OCI-LY7 (cell line): ENCODE measurements around the gene EPS15. TPM values are rescaled to one million over a fixed set of nuclear protein-coding genes. Genes with fewer than 3 reads are reported as not detected.

Source experiments
- BruUV-seq: library from RNA; stranded (reverse); fragments of 400-500 nt; replicated peaks from 2 replicates; lab custom pipeline; 2021; lab: Mats Ljungman, UMichigan
- CTCF ChIA-PET: fragments of 300-600 bp; sonication (Branson Sonifier 250); formaldehyde crosslinking; loops from one replicate; lab custom pipeline; 2022; ENCODE audit warnings: antibody characterized with exemption; ENCODE audit not compliant: unreplicated experiment; lab: Charles Lee
- POLR2A ChIA-PET: fragments of 300-600 bp; sonication (Branson Sonifier 250); formaldehyde crosslinking; loops from one replicate; lab custom pipeline; 2022; ENCODE audit warnings: antibody characterized with exemption; lab: Charles Lee
- DNase-seq: peaks from one replicate; pipeline ENCODE4 v3.0.0-alpha.2; 2015; ENCODE audit warnings: low spot score
- H2AFZ ChIP-seq: fragments of 200-600 bp; sonication (generic), shearing (Covaris generic); 2 replicates; pipeline ENCODE4 v1.6.1; 2014; ENCODE audit warnings: mild to moderate bottlenecking, antibody characterized with exemption, low read length, moderate library complexity
- H3K27ac ChIP-seq: fragments of 200-600 bp; sonication (generic); 2 replicates; pipeline ENCODE4 v1.5.1; 2014; ENCODE audit warnings: mixed run types, low read depth, mild to moderate bottlenecking, moderate library complexity, low read length, inconsistent platforms; ENCODE audit not compliant: poor library complexity, severe bottlenecking
- H3K36me3 ChIP-seq: fragments of 200-600 bp; sonication (generic); 2 replicates; pipeline ENCODE4 v1.6.1; 2014; ENCODE audit warnings: mild to moderate bottlenecking, antibody characterized with exemption, low read length, moderate library complexity, mixed read lengths; ENCODE audit not compliant: insufficient read depth
- H3K4me1 ChIP-seq: fragments of 200-600 bp; sonication (generic); 2 replicates; pipeline ENCODE4 v1.5.1; 2014; ENCODE audit warnings: mild to moderate bottlenecking, low read length; ENCODE audit not compliant: insufficient read depth, poor library complexity, severe bottlenecking
- H3K4me2 ChIP-seq: fragments of 200-600 bp; sonication (generic); 2 replicates; pipeline ENCODE4 v1.6.1; 2014; ENCODE audit warnings: mild to moderate bottlenecking, low read length
- H3K4me3 ChIP-seq: fragments of 200-600 bp; sonication (generic); 2 replicates; pipeline ENCODE4 v1.5.1; 2014; ENCODE audit warnings: mild to moderate bottlenecking, low read depth, low read length; ENCODE audit not compliant: poor library complexity, severe bottlenecking
- H3K79me2 ChIP-seq: fragments of 200-600 bp; sonication (generic); 2 replicates; pipeline ENCODE4 v1.6.1; 2016; ENCODE audit warnings: low read depth, mild to moderate bottlenecking, low read length, moderate library complexity, mixed read lengths; ENCODE audit not compliant: insufficient read depth
- H3K9me2 ChIP-seq: fragments of 200-600 bp; sonication (generic); 2 replicates; pipeline ENCODE4 v1.6.1; 2016; ENCODE audit warnings: mild to moderate bottlenecking, low read length, mixed read lengths; ENCODE audit not compliant: insufficient read depth
- H3K9me3 ChIP-seq: fragments of 200-600 bp; sonication (generic); 2 replicates; pipeline ENCODE4 v1.6.1; 2014; ENCODE audit warnings: mild to moderate bottlenecking, mixed run types, low read length, mixed read lengths
- H4K20me1 ChIP-seq: fragments of 200-600 bp; sonication (generic); 2 replicates; pipeline ENCODE4 v1.6.1; 2014; ENCODE audit warnings: mild to moderate bottlenecking, antibody characterized with exemption, low read length, moderate library complexity, mixed read lengths; ENCODE audit not compliant: insufficient read depth
- CTCF ChIP-seq: fragments of 200-600 bp; sonication (generic); conservative IDR thresholded peaks from 2 replicates; pipeline ENCODE4 v1.5.1; 2014; ENCODE audit warnings: mild to moderate bottlenecking, antibody characterized with exemption, low read length, moderate library complexity, mixed read lengths
- EZH2phosphoT487 ChIP-seq: fragments of 200-600 bp; sonication (generic); IDR thresholded peaks from 2 replicates; pipeline ENCODE4 v1.6.1; 2018; ENCODE audit warnings: low read depth, borderline replicate concordance, mild to moderate bottlenecking, mixed run types, antibody characterized with exemption, low read length, moderate library complexity, mixed read lengths
- intact Hi-C: fragments of 100-400 bp; cut with micrococcal nuclease; formaldehyde crosslinking; loops from one replicate; pipeline ENCODE4 v1.10.0; 2022; ENCODE audit not compliant: unreplicated experiment
- total RNA-seq, 2 experiments: library from RNA; depleted of rRNA in 1 of 2; stranded (reverse); fragments of >200 nt in 1 of 2; shearing (Covaris generic) in 1 of 2; gene quantifications; 2 replicates each; pipeline ENCODE4 v1.2.3, GENCODE V29; 2014 to 2022

EPS15 gene
- total RNA-seq, 2 experiments from 2014 or later, result 23.8 to 73.2 TPM

DNA sequence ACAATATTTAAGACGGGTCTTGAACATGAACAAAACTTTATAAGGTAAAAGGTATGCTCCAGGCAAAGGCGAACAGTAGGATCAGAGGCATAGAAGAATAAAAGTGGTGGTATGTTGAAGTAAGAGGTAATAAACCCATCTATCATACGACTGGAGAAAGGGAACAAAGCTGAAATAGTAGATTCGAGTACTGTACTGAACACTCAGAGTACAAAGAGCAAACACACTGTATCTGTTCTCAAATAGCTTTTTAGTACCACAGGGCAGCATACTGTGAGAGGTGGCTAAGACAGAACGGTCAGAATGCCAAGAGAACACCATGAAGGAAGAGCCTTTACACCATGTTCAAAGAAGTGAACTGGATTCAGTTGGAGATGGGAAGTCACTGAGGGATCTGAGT lies 83.2 kb downstream of the EPS15 start:
- Histone ChIP-seq H3K9me2 (no peaks in the 10 kb centered on the region), H3K4me3 (no peak overlapping the region), H4K20me1 (no peaks in the 10 kb centered on the region), H3K4me1 (peaks cover 13% of the 10 kb centered on the region), H3K4me2 (no peak overlapping the region), H3K27ac (no peak overlapping the region), H3K9me3 (no peaks in the 10 kb centered on the region), H2AFZ (no peak overlapping the region), H3K36me3 (peaks cover 77% of the 10 kb centered on the region), H3K79me2 (no peaks in the 10 kb centered on the region)
- TF ChIP-seq EZH2phosphoT487 (no peak), CTCF (no peak)
- intact Hi-C loops, result loop anchor here (5.0 to 10.0 kb wide), 2 partner anchors 36 to 201 kb away; partner anchors contain the start of gene RNF11
- ChIA-PET POLR2A (interaction anchor here (0.5 to 1.2 kb wide), 3 partner anchors 8 to 35 kb away, joined by 3 to 6 read pairs (median 4); no protein-coding TSS in a partner anchor), CTCF (interaction anchor here (1.0 kb wide), 1 partner anchor 16 kb away, joined by 3 read pairs; no protein-coding TSS in a partner anchor)
- no peak for DNase-seq
- BruUV-seq, result no TSS peak

DNA sequence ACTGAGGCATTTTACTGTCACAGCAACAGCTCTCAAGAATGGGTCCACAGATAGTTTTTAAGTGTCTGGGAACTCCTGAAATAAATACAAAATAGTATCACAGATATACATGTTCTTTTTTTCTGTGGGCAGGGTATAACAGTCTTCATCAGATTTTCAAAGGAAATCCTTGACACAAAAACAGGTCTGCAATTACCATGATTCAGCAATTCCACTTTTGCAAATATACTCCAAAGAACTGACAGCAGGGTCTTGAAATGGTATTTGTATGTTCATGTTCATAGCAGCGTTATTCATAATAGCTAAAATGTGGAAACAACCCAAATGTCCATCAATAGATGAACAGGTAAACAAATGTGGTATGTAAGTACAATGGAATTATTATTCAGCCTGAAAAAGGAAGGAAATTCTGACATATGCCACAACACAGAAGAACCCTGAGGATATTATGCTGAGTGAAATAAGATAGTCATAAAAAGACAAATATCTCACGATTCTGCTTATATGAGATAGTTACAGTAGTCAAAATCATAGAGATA lies 85.0 kb downstream of the EPS15 start:
- no peak overlapping the region for H3K27ac ChIP-seq
- H3K4me1 ChIP-seq, result peaks cover 20% of the 10 kb centered on the region
- ChIA-PET CTCF (no interaction called here), POLR2A (interaction anchor here (0.6 to 1.8 kb wide), 7 partner anchors 8 to 167 kb away, joined by 3 to 9 read pairs (median 4); no protein-coding TSS in a partner anchor)
- H3K4me3 ChIP-seq, result no peak overlapping the region
- peak overlapping the region; percentile 47 for H3K4me2 ChIP-seq
- no peak for TF ChIP-seq CTCF
- TF ChIP-seq EZH2phosphoT487, result no peak
- peaks cover 66% of the 10 kb centered on the region for H3K36me3 ChIP-seq
- no peaks in the 10 kb centered on the region for H3K9me3 ChIP-seq
- H3K9me2 ChIP-seq, result no peaks in the 10 kb centered on the region
- intact Hi-C loops, result loop anchor here (10.0 kb wide), 1 partner anchor 199 kb away; the partner anchor contains the start of gene RNF11
- H3K79me2 ChIP-seq, result no peaks in the 10 kb centered on the region
- no peak overlapping the region for H2AFZ ChIP-seq
- H4K20me1 ChIP-seq, result no peaks in the 10 kb centered on the region
- DNase-seq, result no peak
- no TSS peak for BruUV-seq
